ENCODE measurements around the gene SIPA1L3.
"Not testable (repeated sequence)": the region's sequence is repeated elsewhere in the genome, so short reads cannot be mapped to it uniquely, and the experiment has no call there.

The SIPA1L3 gene, protein sequence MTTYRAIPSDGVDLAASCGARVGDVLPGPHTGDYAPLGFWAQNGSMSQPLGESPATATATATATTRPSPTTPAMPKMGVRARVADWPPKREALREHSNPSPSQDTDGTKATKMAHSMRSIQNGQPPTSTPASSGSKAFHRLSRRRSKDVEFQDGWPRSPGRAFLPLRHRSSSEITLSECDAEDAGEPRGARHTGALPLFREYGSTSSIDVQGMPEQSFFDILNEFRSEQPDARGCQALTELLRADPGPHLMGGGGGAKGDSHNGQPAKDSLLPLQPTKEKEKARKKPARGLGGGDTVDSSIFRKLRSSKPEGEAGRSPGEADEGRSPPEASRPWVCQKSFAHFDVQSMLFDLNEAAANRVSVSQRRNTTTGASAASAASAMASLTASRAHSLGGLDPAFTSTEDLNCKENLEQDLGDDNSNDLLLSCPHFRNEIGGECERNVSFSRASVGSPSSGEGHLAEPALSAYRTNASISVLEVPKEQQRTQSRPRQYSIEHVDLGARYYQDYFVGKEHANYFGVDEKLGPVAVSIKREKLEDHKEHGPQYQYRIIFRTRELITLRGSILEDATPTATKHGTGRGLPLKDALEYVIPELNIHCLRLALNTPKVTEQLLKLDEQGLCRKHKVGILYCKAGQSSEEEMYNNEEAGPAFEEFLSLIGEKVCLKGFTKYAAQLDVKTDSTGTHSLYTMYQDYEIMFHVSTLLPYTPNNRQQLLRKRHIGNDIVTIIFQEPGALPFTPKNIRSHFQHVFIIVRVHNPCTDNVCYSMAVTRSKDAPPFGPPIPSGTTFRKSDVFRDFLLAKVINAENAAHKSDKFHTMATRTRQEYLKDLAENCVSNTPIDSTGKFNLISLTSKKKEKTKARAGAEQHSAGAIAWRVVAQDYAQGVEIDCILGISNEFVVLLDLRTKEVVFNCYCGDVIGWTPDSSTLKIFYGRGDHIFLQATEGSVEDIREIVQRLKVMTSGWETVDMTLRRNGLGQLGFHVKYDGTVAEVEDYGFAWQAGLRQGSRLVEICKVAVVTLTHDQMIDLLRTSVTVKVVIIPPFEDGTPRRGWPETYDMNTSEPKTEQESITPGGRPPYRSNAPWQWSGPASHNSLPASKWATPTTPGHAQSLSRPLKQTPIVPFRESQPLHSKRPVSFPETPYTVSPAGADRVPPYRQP (N-terminal part only)

GRCh38 chr19:37906869-37907734 is at the start of gene SIPA1L3:
Gene SIPA1L3, plus strand, starts transcription at chr19:37907208. Its CDS starts 174,358 bp downstream, at chr19:38081566.
- DNase-seq (ENCODE audit: low read depth): peak; percentile 86

DNA sequence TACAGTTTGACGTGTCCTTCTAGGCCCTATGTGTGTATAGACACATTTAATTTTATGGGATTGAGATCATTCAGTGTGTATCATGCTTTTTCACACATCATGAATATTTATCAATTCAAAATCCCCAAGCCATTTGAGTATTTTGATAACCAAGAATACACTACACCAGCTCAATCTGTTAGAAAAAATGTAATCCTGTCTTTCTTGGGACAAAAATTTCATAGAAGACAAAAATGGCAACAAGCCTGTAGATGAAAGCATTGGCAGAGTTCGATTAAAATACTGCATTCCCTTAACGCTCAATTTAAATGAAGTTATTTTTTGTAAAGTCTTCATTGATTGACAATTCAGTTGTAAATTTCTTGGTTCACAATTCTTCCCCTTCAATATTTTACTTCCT is 42.5 kb upstream of the SIPA1L3 start:
- DNase-seq (ENCODE audit: low read depth): no peak

GRCh38 chr19:37865930-37866329 is 41.1 kb upstream of the SIPA1L3 start:
- not testable (repeated sequence) for DNase-seq (ENCODE audit: low read depth)

GRCh38 chr19:37867831-37868230 is 39.2 kb upstream of the SIPA1L3 start:
- DNase-seq (ENCODE audit: low read depth): peak; percentile 10

DNA sequence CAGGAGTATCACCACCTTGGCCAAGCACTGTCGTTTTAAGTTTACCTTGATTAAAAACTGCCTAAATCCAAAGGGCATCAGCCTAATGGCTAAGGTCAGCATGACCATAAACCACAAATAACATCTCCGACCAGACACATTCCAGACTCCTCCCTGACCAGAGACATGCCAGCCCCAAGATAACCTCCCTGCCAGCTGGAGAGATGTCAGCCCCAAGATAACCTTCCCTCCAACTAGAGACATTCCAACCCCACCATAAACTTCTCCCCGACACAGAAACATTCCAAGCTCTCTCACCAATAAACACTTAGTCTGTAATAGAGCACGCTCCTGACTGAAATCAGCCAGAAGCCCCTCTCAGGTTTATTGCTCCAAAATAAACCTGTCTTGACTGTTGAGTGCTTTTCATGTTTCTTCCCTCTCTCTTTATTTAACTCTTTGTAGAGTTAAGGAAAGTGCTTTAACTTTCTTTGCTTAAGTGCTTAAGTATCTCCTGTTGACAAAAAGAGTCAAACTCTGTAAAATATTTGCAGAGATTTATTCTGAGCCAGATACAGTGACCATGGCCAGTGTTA is 37.2 kb upstream of the SIPA1L3 start:
- DNase-seq (ENCODE audit: low read depth): no peak

DNA sequence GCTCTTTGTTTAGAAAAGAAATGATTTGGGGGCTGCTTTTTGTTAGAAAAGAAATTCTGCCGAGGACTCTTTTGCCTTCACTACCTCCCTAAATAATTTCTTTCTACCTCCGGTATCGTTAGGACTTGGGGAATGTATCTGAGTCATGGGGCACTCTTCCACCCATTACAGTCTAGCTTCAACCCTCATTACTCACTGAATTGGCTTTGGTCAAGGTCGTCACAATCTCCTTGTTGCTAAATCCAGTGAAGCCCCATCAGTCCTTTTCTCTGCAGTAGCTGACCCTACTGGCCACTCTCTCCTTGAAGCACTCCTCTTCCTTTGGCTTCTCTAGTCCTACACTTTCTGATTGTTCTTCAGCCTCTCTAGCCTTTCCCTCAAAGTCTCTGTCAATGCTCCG is 34.6 kb upstream of the SIPA1L3 start:
- DNase-seq (ENCODE audit: low read depth): no peak

GRCh38 chr19:37874784-37875183 is 32.2 kb upstream of the SIPA1L3 start:
- no peak for DNase-seq (ENCODE audit: low read depth)

- DNase-seq (ENCODE audit: low read depth): no peak
Observed at GRCh38 chr19:37876032-37876431, 31.0 kb upstream of the SIPA1L3 start.

- no peak for DNase-seq (ENCODE audit: low read depth)
Observed at GRCh38 chr19:37877147-37877546, 29.9 kb upstream of the SIPA1L3 start.

- no peak for DNase-seq (ENCODE audit: low read depth)
Observed at GRCh38 chr19:37885392-37885791, 21.6 kb upstream of the SIPA1L3 start.

GRCh38 chr19:37886571-37886970 is 20.4 kb upstream of the SIPA1L3 start:
- DNase-seq (ENCODE audit: low read depth): no peak

DNA sequence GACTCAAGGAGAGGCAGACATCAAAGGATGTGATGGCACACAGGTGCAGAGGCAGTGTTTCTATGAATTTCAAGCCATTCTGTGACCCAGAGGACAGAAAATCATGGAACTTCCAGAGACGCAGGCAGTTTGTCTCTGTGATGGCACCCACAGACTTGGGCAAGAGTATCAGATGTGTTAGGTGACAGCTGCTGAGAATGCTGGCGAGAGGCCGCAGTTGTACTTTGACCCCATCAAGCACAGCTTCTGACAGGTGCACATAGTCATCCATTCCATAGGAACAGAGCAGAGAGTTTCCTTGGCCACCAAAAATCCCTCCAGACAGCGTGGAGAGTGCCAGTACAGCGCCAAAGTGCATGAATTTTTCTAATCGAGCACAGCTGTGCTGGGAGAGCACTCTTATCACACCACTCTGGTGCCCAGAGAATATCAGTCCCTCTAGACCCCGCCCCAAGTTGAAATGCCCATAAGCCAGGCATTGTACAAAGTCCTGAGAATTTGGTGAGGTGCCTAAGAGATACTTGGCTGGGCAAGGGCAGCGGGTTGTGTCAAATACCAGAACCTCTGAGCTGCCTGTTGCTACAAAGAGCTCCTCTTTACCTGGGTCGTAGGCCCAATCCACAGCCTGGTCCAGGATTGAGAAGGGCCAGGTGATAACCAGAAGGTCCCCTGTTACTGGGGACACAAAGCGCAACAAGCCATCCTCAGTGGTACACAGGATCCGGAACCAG is 13.0 kb upstream of the SIPA1L3 start:
- no peak for DNase-seq (ENCODE audit: low read depth)

DNA sequence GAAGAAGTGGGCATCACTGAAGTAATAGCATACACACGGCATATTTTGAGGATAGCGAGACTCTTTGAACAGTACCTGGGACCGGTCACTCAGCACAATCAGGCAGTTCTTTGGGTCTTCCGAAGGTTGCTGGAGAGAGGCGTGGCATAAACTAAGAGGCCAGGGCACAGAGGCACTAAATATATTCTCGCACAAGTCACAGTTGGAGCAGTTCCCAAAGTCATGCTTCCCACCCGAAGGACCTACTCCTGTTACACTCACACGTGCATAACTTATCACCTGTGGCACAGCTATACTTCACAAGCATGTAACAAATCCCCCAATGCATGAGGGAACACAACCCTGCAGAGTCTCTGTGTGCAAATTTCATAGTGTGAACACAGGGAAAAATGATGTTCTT is 10.8 kb upstream of the SIPA1L3 start:
- DNase-seq (ENCODE audit: low read depth): no peak

- no peak for DNase-seq (ENCODE audit: low read depth)
Observed at GRCh38 chr19:37899453-37899852, 7.6 kb upstream of the SIPA1L3 start.

- no peak for DNase-seq (ENCODE audit: low read depth)
Observed at GRCh38 chr19:37899966-37900365, 7.0 kb upstream of the SIPA1L3 start.

DNA sequence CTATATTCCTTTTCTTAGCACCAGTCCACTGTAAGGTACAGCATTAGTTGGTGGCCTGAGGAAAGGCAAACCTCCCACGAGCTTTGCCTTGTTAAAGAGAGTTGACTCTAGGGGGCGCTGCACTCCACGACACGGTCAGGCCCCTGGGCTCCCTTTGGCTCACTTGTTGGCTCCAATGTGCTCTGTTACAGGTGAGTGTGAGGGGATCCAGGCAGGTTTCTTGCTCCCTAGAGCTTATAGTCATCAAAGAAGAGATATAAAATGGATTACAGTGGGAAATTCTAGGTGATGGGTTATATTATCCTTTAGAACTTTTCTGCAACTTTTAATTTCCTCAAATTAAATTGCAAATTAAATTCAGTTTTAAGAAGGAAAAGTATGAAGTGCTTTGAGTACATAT is 4.3 kb upstream of the SIPA1L3 start:
- peak; percentile 40 for DNase-seq (ENCODE audit: low read depth)

DNA sequence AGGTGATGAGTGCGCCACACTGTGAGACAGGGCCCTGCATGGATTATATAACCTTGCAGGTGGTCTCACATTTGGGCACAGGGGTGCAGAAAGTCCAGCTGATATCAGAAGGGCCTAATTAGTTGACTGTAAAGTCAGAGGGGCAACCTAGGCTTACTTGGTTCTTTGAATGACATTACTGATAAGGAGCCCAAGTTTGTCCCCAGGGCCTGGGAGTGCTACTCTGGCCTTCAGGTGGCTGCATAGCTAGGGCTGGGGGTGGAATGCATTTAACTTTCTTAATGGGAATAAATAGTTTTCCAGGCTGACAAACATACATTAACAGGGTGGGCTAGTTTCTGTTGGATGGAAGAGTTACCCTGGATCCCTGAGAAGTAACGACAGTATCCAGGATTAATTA is 3.9 kb upstream of the SIPA1L3 start:
- no peak for DNase-seq (ENCODE audit: low read depth)

- no peak for DNase-seq (ENCODE audit: low read depth)
Observed at GRCh38 chr19:37905946-37906868, 801 bp upstream of the SIPA1L3 start, which contains the start of gene WDR87. Gene WDR87, minus strand, starts transcription at chr19:37906594. Its CDS starts 8,355 bp downstream, at chr19:37898239.
